HL-60 (cell line): Measurements from ENCODE around the gene VPS13A.

Experiments used
- CTCF ChIP-seq: IDR thresholded peaks from one replicate; pipeline ENCODE4 v1.5.1; 2011; ENCODE audit warnings: low read length, control low read depth, inconsistent platforms; ENCODE audit not compliant: insufficient read depth
- SPI1 ChIP-seq: IDR thresholded peaks from 2 replicates; pipeline ENCODE4 v1.6.1; 2012; ENCODE audit warnings: low read depth, mild to moderate bottlenecking, borderline replicate concordance

- TF ChIP-seq CTCF (no peak), SPI1 (no peak)
These were observed 60.6 kb downstream of the VPS13A start for GRCh38 chr9:77237896-77238295.
